Measurements from ENCODE around the gene CLUH.
A peak's percentile ranks its signal among the peaks of the same experiment; 100 is the strongest.

Gene CLUH

GRCh38 chr17:2711608-2712299 is at the start of gene CLUH:
Gene CLUH, minus strand, starts transcription at chr17:2711764. Its CDS starts 103 bp downstream, at chr17:2711661.
- Histone ChIP-seq H3K36me3 (peaks cover 13% of the 10 kb centered on the region), H4K20me1 (peaks cover 47% of the 10 kb centered on the region), H3K4me2 (peak within 1 kb of the TSS; percentile 99), H3K27ac (peak within 1 kb of the TSS; percentile 92), H3K4me1 (peaks cover 61% of the 10 kb centered on the region), H3K9me3 (no peaks in the 10 kb centered on the region), H3K27me3 (no peaks in the 10 kb centered on the region), H3K9ac (peak within 1 kb of the TSS; percentile 96), H3K4me3 (peak within 1 kb of the TSS; percentile 98)
- TF ChIP-seq Cebpa-rat (IDR thresholded peaks at IDR 0.05), result no peak

GRCh38 chr17:2758870-2759269 is 47.3 kb upstream of the CLUH start:
- Histone ChIP-seq H3K27me3 (peaks cover 43% of the 10 kb centered on the region), H3K36me3 (no peaks in the 10 kb centered on the region), H3K4me2 (no peak overlapping the region), H3K27ac (no peak overlapping the region), H4K20me1 (no peaks in the 10 kb centered on the region), H3K9ac (no peak overlapping the region), H3K9me3 (peaks cover 6% of the 10 kb centered on the region; the same call in 1 of the 2 replicates), H3K4me1 (peaks cover 9% of the 10 kb centered on the region), H3K4me3 (no peak overlapping the region)
- no peak for TF ChIP-seq Cebpa-rat (IDR thresholded peaks at IDR 0.05)

GRCh38 chr17:2755891-2756724 is 44.5 kb upstream of the CLUH start:
- no peaks in the 10 kb centered on the region for H3K36me3 ChIP-seq
- H3K4me2 ChIP-seq, result no peak overlapping the region
- peaks cover 6% of the 10 kb centered on the region; the same call in 1 of the 2 replicates for H3K9me3 ChIP-seq
- no peak for TF ChIP-seq Cebpa-rat (IDR thresholded peaks at IDR 0.05)
- H3K27me3 ChIP-seq, result peaks cover 55% of the 10 kb centered on the region
- H3K27ac ChIP-seq, result no peak overlapping the region
- no peak overlapping the region for H3K4me3 ChIP-seq
- H3K9ac ChIP-seq, result no peak overlapping the region
- no peaks in the 10 kb centered on the region for H3K4me1 ChIP-seq
- H4K20me1 ChIP-seq, result no peaks in the 10 kb centered on the region; the same call in 1 of the 2 replicates

- H3K9ac ChIP-seq, result no peak overlapping the region
- no peaks in the 10 kb centered on the region for H3K4me1 ChIP-seq
- H3K27me3 ChIP-seq, result peaks cover 74% of the 10 kb centered on the region
- peaks cover 6% of the 10 kb centered on the region; the same call in 1 of the 2 replicates for H3K9me3 ChIP-seq
- peaks cover 25% of the 10 kb centered on the region; the same call in 1 of the 2 replicates for H4K20me1 ChIP-seq
- H3K27ac ChIP-seq, result no peak overlapping the region
- TF ChIP-seq Cebpa-rat (IDR thresholded peaks at IDR 0.05), result no peak
- no peaks in the 10 kb centered on the region for H3K36me3 ChIP-seq
- no peak overlapping the region for H3K4me3 ChIP-seq
- H3K4me2 ChIP-seq, result no peak overlapping the region
Observed at GRCh38 chr17:2751491-2751890, 39.9 kb upstream of the CLUH start.

GRCh38 chr17:2750721-2751120 is 39.2 kb upstream of the CLUH start:
- no peak overlapping the region for H3K27ac ChIP-seq
- H3K9ac ChIP-seq, result no peak overlapping the region
- peaks cover 66% of the 10 kb centered on the region for H3K27me3 ChIP-seq
- H3K4me2 ChIP-seq, result no peak overlapping the region
- H3K4me3 ChIP-seq, result no peak overlapping the region
- no peaks in the 10 kb centered on the region for H3K36me3 ChIP-seq
- no peaks in the 10 kb centered on the region for H3K4me1 ChIP-seq
- TF ChIP-seq Cebpa-rat (IDR thresholded peaks at IDR 0.05), result no peak
- no peaks in the 10 kb centered on the region; the same call in 1 of the 2 replicates for H3K9me3 ChIP-seq
- peaks cover 25% of the 10 kb centered on the region; the same call in 1 of the 2 replicates for H4K20me1 ChIP-seq

GRCh38 chr17:2749784-2750181 is 38.2 kb upstream of the CLUH start:
- Histone ChIP-seq H3K4me1 (no peaks in the 10 kb centered on the region), H3K9ac (no peak overlapping the region), H3K27me3 (peaks cover 57% of the 10 kb centered on the region), H3K9me3 (no peaks in the 10 kb centered on the region), H4K20me1 (peaks cover 25% of the 10 kb centered on the region; the same call in 1 of the 2 replicates), H3K4me3 (no peak overlapping the region), H3K4me2 (0 out of 2 replicates have a peak overlapping the region, but pooled peaks have one; percentile 11), H3K36me3 (no peaks in the 10 kb centered on the region), H3K27ac (no peak overlapping the region)
- TF ChIP-seq Cebpa-rat (IDR thresholded peaks at IDR 0.05), result no peak

GRCh38 chr17:2749058-2749783 is 37.7 kb upstream of the CLUH start, which contains the start of gene CCDC92B:
Gene CCDC92B, minus strand, starts transcription at chr17:2749652. Its CDS starts 14,507 bp downstream, at chr17:2735145.
- Histone ChIP-seq H4K20me1 (peaks cover 25% of the 10 kb centered on the region; the same call in 1 of the 2 replicates), H3K27me3 (peaks cover 51% of the 10 kb centered on the region), H3K4me2 (0 out of 2 replicates have a peak within 1 kb of the TSS, but pooled peaks have one; percentile 11), H3K9ac (no peak within 1 kb of the TSS), H3K27ac (no peak within 1 kb of the TSS), H3K4me3 (no peak within 1 kb of the TSS), H3K9me3 (no peaks in the 10 kb centered on the region), H3K4me1 (no peaks in the 10 kb centered on the region), H3K36me3 (no peaks in the 10 kb centered on the region)
- no peak for TF ChIP-seq Cebpa-rat (IDR thresholded peaks at IDR 0.05)

- Histone ChIP-seq H3K4me2 (no peak overlapping the region), H3K27me3 (peaks cover 30% of the 10 kb centered on the region), H4K20me1 (peaks cover 21% of the 10 kb centered on the region; the same call in 1 of the 2 replicates), H3K27ac (no peak overlapping the region), H3K9ac (no peak overlapping the region), H3K4me3 (no peak overlapping the region), H3K36me3 (no peaks in the 10 kb centered on the region), H3K9me3 (no peaks in the 10 kb centered on the region), H3K4me1 (no peaks in the 10 kb centered on the region)
- no peak for TF ChIP-seq Cebpa-rat (IDR thresholded peaks at IDR 0.05)
Observed at GRCh38 chr17:2745317-2746037, 33.9 kb upstream of the CLUH start.

GRCh38 chr17:2737693-2738092 is 26.1 kb upstream of the CLUH start:
- H3K4me3 ChIP-seq, result no peak overlapping the region

More at GRCh38 chr17:2737693-2738092, 26.1 kb upstream of the CLUH start:
- TF ChIP-seq Cebpa-rat (IDR thresholded peaks at IDR 0.05), result no peak
- Histone ChIP-seq H3K36me3 (no peaks in the 10 kb centered on the region), H3K4me2 (no peak overlapping the region), H3K27ac (no peak overlapping the region), H3K27me3 (no peaks in the 10 kb centered on the region), H4K20me1 (no peaks in the 10 kb centered on the region), H3K9ac (no peak overlapping the region), H3K4me1 (no peaks in the 10 kb centered on the region), H3K9me3 (no peaks in the 10 kb centered on the region)

All from BLaER1 (cell line).